HepG2 (cell line): ENCODE data around the gene RRP8. TPM values are rescaled to one million over a fixed set of nuclear protein-coding genes. Genes with fewer than 3 reads are reported as not detected.
A peak's percentile ranks its signal among the peaks of the same experiment; 100 is the strongest.

Experiments
- ATAC-seq: fragments of 200-7000 bp; cut with Tn5 transposase; 3 replicates; pipeline ENCODE4 v1.9.1; 2020; ENCODE audit warnings: mild to moderate bottlenecking, moderate library complexity
- Bru-seq: library from RNA; stranded (reverse); fragments of 400-500 nt; gene quantifications from one replicate; lab custom pipeline; 2021; lab: Mats Ljungman, UMichigan
- BruChase-seq, 2 experiments: library from RNA; stranded (reverse); fragments of 400-500 nt; gene quantifications; one replicate each; lab custom pipeline; 2021; lab: Mats Ljungman, UMichigan
- BruUV-seq: library from RNA; stranded (reverse); fragments of 400-500 nt; replicated peaks from 2 replicates; lab custom pipeline; 2021; lab: Mats Ljungman, UMichigan
- CTCF ChIA-PET: fragments of 300-600 bp; formaldehyde crosslinking; extraction: SDS; loops from one replicate; lab custom pipeline; 2021; ENCODE audit warnings: low total read pairs, inconsistent platforms, low intra/inter-chr PET ratio; lab: Yijun Ruan, JAX
- POLR2A ChIA-PET: fragments of 350-600 bp; sonication (Branson Sonifier 250); formaldehyde crosslinking; loops from one replicate; lab custom pipeline; 2020; ENCODE audit warnings: antibody characterized with exemption, inconsistent platforms; lab: Yijun Ruan, JAX
- DNase-seq: peaks from one replicate; pipeline ENCODE4 v3.0.0-alpha.2; 2015; ENCODE audit warnings: low spot score
- FAIRE-seq: peaks from 3 replicates; lab custom pipeline; 2011; peaks lifted over from hg19 to GRCh38; lab: Jason Lieb, UNC
- H2AFZ ChIP-seq: one replicate; pipeline ENCODE4 v1.6.1; 2011; ENCODE audit warnings: low read length, inconsistent platforms
- H3K27ac ChIP-seq: fragments of 300-600 bp; 3 replicates; pipeline ENCODE4 v1.8.0; 2011; ENCODE audit warnings: mixed run types, mild to moderate bottlenecking, mixed read lengths, low read length, inconsistent platforms; ENCODE audit not compliant: insufficient read depth; ENCODE audit errors: extremely low read length
- H3K27me3 ChIP-seq, 2 experiments: fragments of 200-600 bp in 1 of 2; 2 replicates in 1 of 2; 3 replicates in 1 of 2; pipeline versions ENCODE4 v1.6.0 to v1.8.0; 2011; ENCODE audit warnings: low read length in 2 of 2, mild to moderate bottlenecking in 2 of 2, moderate library complexity in 2 of 2, inconsistent platforms in 1 of 2; ENCODE audit not compliant: insufficient read depth in 2 of 2, control insufficient read depth in 1 of 2
- H3K36me3 ChIP-seq, 2 experiments: fragments of 200-600 bp in 1 of 2; replicated peaks in 1 of 2; 2 replicates in 1 of 2; 3 replicates in 1 of 2; pipeline versions ENCODE4 v1.5.1 to v1.8.0; 2011; ENCODE audit warnings: low read length in 2 of 2, inconsistent platforms in 1 of 2; ENCODE audit not compliant: insufficient read depth in 2 of 2, control insufficient read depth in 1 of 2
- H3K4me1 ChIP-seq: 2 replicates; pipeline ENCODE4 v1.5.1; 2012; ENCODE audit warnings: low read length, inconsistent platforms; ENCODE audit not compliant: insufficient read depth
- H3K4me2 ChIP-seq: 2 replicates; pipeline ENCODE4 v1.6.0; 2011; ENCODE audit warnings: low read depth, low read length, inconsistent platforms
- H3K4me3 ChIP-seq, 3 experiments: fragments of 200-600 bp in 1 of 3; sonication (generic), shearing (Covaris generic) in 1 of 3; replicated peaks in 1 of 3; 2 replicates each; pipeline ENCODE4 v1.5.1; 2011 to 2016; ENCODE audit warnings: low read length in 3 of 3, inconsistent platforms in 2 of 3, low read depth in 2 of 3, mild to moderate bottlenecking in 2 of 3, control low read depth in 1 of 3, mixed read lengths in 1 of 3; ENCODE audit not compliant: insufficient read depth in 1 of 3
- H3K79me2 ChIP-seq: one replicate; pipeline ENCODE4 v1.6.1; 2011; ENCODE audit warnings: low read length, inconsistent platforms; ENCODE audit not compliant: insufficient read depth
- H3K9ac ChIP-seq: 2 replicates; pipeline ENCODE4 v1.6.0; 2011; ENCODE audit warnings: mild to moderate bottlenecking, low read depth, low read length, inconsistent platforms; ENCODE audit not compliant: insufficient read depth
- H3K9me3 ChIP-seq: 2 replicates; pipeline ENCODE4 v1.5.1; 2012; ENCODE audit warnings: mild to moderate bottlenecking, low read length
- H4K20me1 ChIP-seq: 2 replicates; pipeline ENCODE4 v1.6.0; 2011; ENCODE audit warnings: inconsistent platforms, mild to moderate bottlenecking, low read length, moderate library complexity; ENCODE audit not compliant: insufficient read depth
- ADNP ChIP-seq: sonication (generic); formaldehyde crosslinking; IDR thresholded peaks from 2 replicates; pipeline ENCODE4 v1.4.0; 2020; ENCODE audit warnings: missing genetic modification reagents
- AKAP8 ChIP-seq: sonication (generic); formaldehyde crosslinking; IDR thresholded peaks from 2 replicates; pipeline ENCODE4 v1.5.1; 2020; ENCODE audit warnings: mild to moderate bottlenecking, missing genetic modification reagents
- CAMTA2 ChIP-seq: sonication (generic); formaldehyde crosslinking; IDR thresholded peaks from 2 replicates; pipeline ENCODE4 v1.4.0; 2020; ENCODE audit warnings: mild to moderate bottlenecking, missing genetic modification reagents, borderline replicate concordance
- DNMT3B ChIP-seq: conservative IDR thresholded peaks from 2 replicates; pipeline ENCODE4 v1.6.1; 2016; ENCODE audit warnings: missing biosample characterization, control low read depth
- GTF2F1 ChIP-seq: fragments of 150-350 bp; IDR thresholded peaks from 2 replicates; pipeline ENCODE4 v1.6.1; 2014; ENCODE audit warnings: low read length
- HIVEP1 ChIP-seq: sonication (generic); formaldehyde crosslinking; IDR thresholded peaks from 2 replicates; pipeline ENCODE4 v1.4.0; 2020; ENCODE audit warnings: mild to moderate bottlenecking, missing genetic modification reagents
- HOXA3 ChIP-seq: sonication (generic); formaldehyde crosslinking; IDR thresholded peaks from 2 replicates; pipeline ENCODE4 v1.5.0; 2020; ENCODE audit warnings: missing genetic modification reagents
- RFX5 ChIP-seq: IDR thresholded peaks from 2 replicates; pipeline ENCODE4 v1.6.1; 2011; ENCODE audit warnings: low read depth, low read length, improper control_type of control experiment
- YEATS2 ChIP-seq: sonication (generic); formaldehyde crosslinking; IDR thresholded peaks from 2 replicates; pipeline ENCODE4 v1.4.0; 2020; ENCODE audit warnings: missing genetic modification reagents, borderline replicate concordance
- ZBTB38 ChIP-seq: sonication (generic); formaldehyde crosslinking; IDR thresholded peaks from 2 replicates; pipeline ENCODE4 v1.5.1; 2020; ENCODE audit warnings: mild to moderate bottlenecking, missing genetic modification reagents
- ZNF296 ChIP-seq: sonication (generic); formaldehyde crosslinking; conservative IDR thresholded peaks from 2 replicates; pipeline ENCODE4 v1.5.0; 2020; ENCODE audit warnings: mild to moderate bottlenecking, missing genetic modification reagents
- ZNF441 ChIP-seq: sonication (generic); formaldehyde crosslinking; IDR thresholded peaks from 2 replicates; pipeline ENCODE4 v1.7.0; 2021; ENCODE audit warnings: missing genetic modification reagents, borderline replicate concordance
- ZNF790 ChIP-seq: sonication (generic); formaldehyde crosslinking; IDR thresholded peaks from 2 replicates; pipeline ENCODE4 v1.8.0; 2022; ENCODE audit warnings: missing genetic modification reagents, mild to moderate bottlenecking, borderline replicate concordance
- WGBS: methylation state at CpG from one replicate; pipeline ENCODE4 v1.1.6; 2017; ENCODE audit warnings: low lambda C conversion rate; 5-methylcytosine and 5-hydroxymethylcytosine counted together
- in situ Hi-C: cut with HindIII; loops from 2 replicates; pipeline ENCODE4 v1.10.0; 2017; ENCODE audit warnings: low pct_unique_long_range_greater_than_20kb; ENCODE audit not compliant: extremely low pct_ligation_motif_present
- intact Hi-C: fragments of 100-400 bp; cut with micrococcal nuclease; formaldehyde crosslinking; loops from one replicate; pipeline ENCODE4 v1.10.0; 2022; ENCODE audit not compliant: unreplicated experiment
- long read RNA-seq, 2 experiments: library from RNA in 1 of 2; library from polyadenylated mRNA in 1 of 2; stranded (forward) in 1 of 2; unstranded in 1 of 2; transcript quantifications; one replicate each; pipeline ENCODE4 v2.0.0, GENCODE V29; 2019 to 2022
- polyA minus RNA-seq, 3 experiments: library from RNA; depleted of rRNA, polyadenylated mRNA; stranded (reverse); fragments of >200 nt; gene quantifications; 2 replicates each; pipeline ENCODE4 v1.2.3, GENCODE V29; 2011; ENCODE audit warnings: low replicate concordance in 1 of 3
- polyA plus RNA-seq, 8 experiments: library from polyadenylated mRNA; depleted of rRNA in 3 of 8; stranded (reverse) in 7 of 8; unstranded in 1 of 8; fragments of >200 nt; fragmentation: Illumina TruSeq in 4 of 8; extraction: Trizol in 4 of 8; gene quantifications; 2 replicates each; pipeline versions ENCODE4 v1.2.1 to v1.2.3, GENCODE V29; 2011 to 2016; ENCODE audit warnings: low read depth in 4 of 8, missing spikeins in 1 of 8, mixed read lengths in 1 of 8; ENCODE audit not compliant: insufficient read depth in 1 of 8
- total RNA-seq, 5 experiments: library from RNA; depleted of rRNA; stranded (reverse); fragments of >200 nt; fragmentation: Illumina TruSeq; extraction: Trizol; gene quantifications; 2 replicates each; pipeline ENCODE4 v1.2.3, GENCODE V29; 2016; ENCODE audit warnings: low read depth in 1 of 5
- TF ChIP-seq, protein P1 (sequence below): IDR thresholded peaks from 2 replicates; pipeline ENCODE4 v1.6.1; 2016; ENCODE audit warnings: missing compliant biosample characterization, missing genetic modification reagents, borderline replicate concordance
- TF ChIP-seq, protein P2 (sequence below): sonication (generic); formaldehyde crosslinking; IDR thresholded peaks from 2 replicates; pipeline ENCODE4 v1.4.0; 2020; ENCODE audit warnings: missing genetic modification reagents, borderline replicate concordance

RRP8 gene
- total RNA-seq (2016; rRNA removed; fragmentation: Illumina TruSeq; extraction: Trizol): 21.6 and 29.1 TPM in 2 replicates
- total RNA-seq (2016; cell fraction: cytosol; rRNA removed; fragmentation: Illumina TruSeq; extraction: Trizol; ENCODE audit: low read depth): 3.8 and 5.1 TPM in 2 replicates
- total RNA-seq (2016; cell fraction: insoluble cytoplasmic fraction; rRNA removed; fragmentation: Illumina TruSeq; extraction: Trizol): 21.5 and 32.8 TPM in 2 replicates
- 9.7 and 11.5 TPM in 2 replicates for total RNA-seq (2016; cell fraction: membrane; rRNA removed; fragmentation: Illumina TruSeq; extraction: Trizol)
- 16.4 and 20.2 TPM in 2 replicates for total RNA-seq (2016; cell fraction: nucleus; rRNA removed; fragmentation: Illumina TruSeq; extraction: Trizol)
- 7.2 and 7.7 TPM in 2 replicates for polyA plus RNA-seq (2011; rRNA removed)
- 4.3 and 4.5 TPM in 2 replicates for polyA plus RNA-seq (2011; cell fraction: cytosol; rRNA removed)
- polyA plus RNA-seq (2011; cell fraction: nucleus; rRNA removed): 6.7 and 8.1 TPM in 2 replicates
- polyA plus RNA-seq (2012): 9.2 and 11.7 TPM in 2 replicates
- 2.3 and 3.9 TPM in 2 replicates for polyA plus RNA-seq (2016; cell fraction: cytosol; fragmentation: Illumina TruSeq; extraction: Trizol; ENCODE audit: low read depth)
- 25.8 and 25.9 TPM in 2 replicates for polyA plus RNA-seq (2016; cell fraction: insoluble cytoplasmic fraction; fragmentation: Illumina TruSeq; extraction: Trizol; ENCODE audit: low read depth)
- polyA plus RNA-seq (2016; cell fraction: membrane; fragmentation: Illumina TruSeq; extraction: Trizol; ENCODE audit: low read depth): 5.2 and 6.2 TPM in 2 replicates
- polyA plus RNA-seq (2016; cell fraction: nucleus; fragmentation: Illumina TruSeq; extraction: Trizol; ENCODE audit: insufficient read depth, low read depth): 17.3 and 18.4 TPM in 2 replicates
- polyA minus RNA-seq (2011; rRNA and poly(A)+ RNA removed; ENCODE audit: low replicate concordance): 9.9 and 22.6 TPM in 2 replicates
- polyA minus RNA-seq (2011; cell fraction: cytosol; rRNA and poly(A)+ RNA removed): 1.8 and 3.3 TPM in 2 replicates
- 19.1 and 22.3 TPM in 2 replicates for polyA minus RNA-seq (2011; cell fraction: nucleus; rRNA and poly(A)+ RNA removed)
- Bru-seq, nascent RNA: percentile 83 among the genes with signal in this experiment
- percentile 88 among the genes with signal in this experiment for BruChase-seq, experiment 1, labeled RNA remaining after a 6-hour chase
- percentile 90 among the genes with signal in this experiment for BruChase-seq, experiment 2, labeled RNA remaining after a 2-hour chase
- long read RNA-seq, experiment 1, full-length matches to known transcripts: 22 of 26 reads
- long read RNA-seq, experiment 1, partial matches to known transcripts: 1 of 26 reads
- long read RNA-seq, experiment 1, other reads (novel, unspliced or antisense): 3 of 26 reads
- long read RNA-seq, experiment 2, full-length matches to known transcripts: 31 of 43 reads
- long read RNA-seq, experiment 2, partial matches to known transcripts: 9 of 43 reads
- long read RNA-seq, experiment 2, other reads (novel, unspliced or antisense): 3 of 43 reads

DNA sequence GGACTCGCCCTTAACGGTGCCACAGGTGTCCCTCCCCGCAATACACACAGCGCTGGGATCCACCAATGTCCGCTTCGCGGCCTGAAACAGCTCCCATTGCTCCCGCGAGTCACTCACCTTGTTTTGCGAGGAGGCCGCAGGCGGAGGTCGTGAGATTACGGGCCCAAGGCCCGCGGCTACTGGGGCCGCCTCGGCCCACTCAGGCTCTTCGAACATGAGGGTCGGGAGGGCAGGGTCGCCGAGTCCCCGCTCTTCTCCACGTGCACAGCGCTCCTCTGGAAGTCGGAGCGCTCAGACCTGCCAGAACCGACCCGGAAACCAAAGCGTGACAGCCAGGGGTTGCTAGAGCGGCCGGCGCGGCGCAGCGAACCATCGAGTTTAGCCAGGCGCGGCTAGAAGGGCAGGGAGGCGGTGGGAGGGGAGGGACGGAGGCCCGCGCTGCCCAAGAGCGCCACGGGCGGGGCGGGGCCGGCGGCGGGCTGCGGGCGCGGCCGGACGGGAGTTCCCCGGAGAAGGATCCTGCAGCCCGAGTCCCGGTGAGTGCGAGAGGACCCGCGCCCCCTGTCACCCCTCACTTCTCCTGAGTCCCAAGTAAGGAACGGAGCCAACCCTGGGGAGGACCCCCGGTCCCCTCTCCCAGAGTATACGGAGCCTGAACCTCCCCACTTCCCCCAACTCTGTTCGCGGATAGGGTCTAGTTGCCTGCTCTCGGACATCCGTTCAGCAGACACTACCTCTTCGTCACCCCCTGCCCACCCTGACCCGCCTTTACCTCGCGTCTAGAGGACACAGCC is at the start of gene RRP8, which contains the start of gene ILK:
Gene RRP8, minus strand, starts transcription at position 330 of the 794 bp plus-strand sequence. Its CDS starts 114 bp downstream, at position 216.
Gene ILK, plus strand, starts transcription at position 488 of the 794 bp plus-strand sequence. CDS start 498 bp downstream, outside the sequence.
- peaks cover 15 to 36% of the 10 kb centered on the region in 2 experiments for H3K36me3 ChIP-seq
- intact Hi-C loops: loop anchor here (2.0 to 5.0 kb wide), 3 partner anchors 15 to 71 kb away; partner anchors contain the start of gene TPP1
- H3K4me1 ChIP-seq: peaks cover 69% of the 10 kb centered on the region
- TF ChIP-seq ZNF790 (CRISPR knock-in tag) (peak; percentile 38; the same call in 1 of the 2 replicates), GTF2F1 (no peak), DNMT3B (CRISPR knock-in tag) (0 out of 2 replicates have a peak, but pooled peaks have one; percentile 41), ZBTB38 (CRISPR knock-in tag) (peak; percentile 86), HOXA3 (CRISPR knock-in tag) (peak; percentile 88), RFX5 (peak; percentile 47), HIVEP1 (peak; percentile 77; the same call in 1 of the 2 replicates), CAMTA2 (CRISPR knock-in tag) (no peak), ZNF296 (no peak; the same call in 1 of the 2 replicates), ADNP (no peak), ZNF441 (CRISPR knock-in tag) (peak; percentile 59; the same call in 1 of the 2 replicates), YEATS2 (CRISPR knock-in tag) (peak; percentile 89), AKAP8 (peak; percentile 66; the same call in 1 of the 2 replicates)
- TF ChIP-seq, protein P1, sequence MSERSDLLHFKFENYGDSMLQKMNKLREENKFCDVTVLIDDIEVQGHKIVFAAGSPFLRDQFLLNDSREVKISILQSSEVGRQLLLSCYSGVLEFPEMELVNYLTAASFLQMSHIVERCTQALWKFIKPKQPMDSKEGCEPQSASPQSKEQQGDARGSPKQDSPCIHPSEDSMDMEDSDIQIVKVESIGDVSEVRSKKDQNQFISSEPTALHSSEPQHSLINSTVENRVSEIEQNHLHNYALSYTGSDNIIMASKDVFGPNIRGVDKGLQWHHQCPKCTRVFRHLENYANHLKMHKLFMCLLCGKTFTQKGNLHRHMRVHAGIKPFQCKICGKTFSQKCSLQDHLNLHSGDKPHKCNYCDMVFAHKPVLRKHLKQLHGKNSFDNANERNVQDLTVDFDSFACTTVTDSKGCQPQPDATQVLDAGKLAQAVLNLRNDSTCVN (CRISPR knock-in tag): peak; percentile 33; the same call in 1 of the 2 replicates
- TF ChIP-seq, protein P2, sequence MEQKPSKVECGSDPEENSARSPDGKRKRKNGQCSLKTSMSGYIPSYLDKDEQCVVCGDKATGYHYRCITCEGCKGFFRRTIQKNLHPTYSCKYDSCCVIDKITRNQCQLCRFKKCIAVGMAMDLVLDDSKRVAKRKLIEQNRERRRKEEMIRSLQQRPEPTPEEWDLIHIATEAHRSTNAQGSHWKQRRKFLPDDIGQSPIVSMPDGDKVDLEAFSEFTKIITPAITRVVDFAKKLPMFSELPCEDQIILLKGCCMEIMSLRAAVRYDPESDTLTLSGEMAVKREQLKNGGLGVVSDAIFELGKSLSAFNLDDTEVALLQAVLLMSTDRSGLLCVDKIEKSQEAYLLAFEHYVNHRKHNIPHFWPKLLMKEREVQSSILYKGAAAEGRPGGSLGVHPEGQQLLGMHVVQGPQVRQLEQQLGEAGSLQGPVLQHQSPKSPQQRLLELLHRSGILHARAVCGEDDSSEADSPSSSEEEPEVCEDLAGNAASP (CRISPR knock-in tag): peak; percentile 53; the same call in 1 of the 2 replicates

More for the DNA sequence above, at the start of gene RRP8, which contains the start of gene ILK:
- no peaks in the 10 kb centered on the region; a peak in 1 of 5 replicates for H3K27me3 ChIP-seq
- no peak for FAIRE-seq
- peak within 1 kb of the TSS; percentile 93 for H3K9ac ChIP-seq
- peak within 1 kb of the TSS; percentile 83 for H3K27ac ChIP-seq
- DNase-seq: peak; percentile 79
- CTCF ChIA-PET: interaction anchor here (0.9 to 1.1 kb wide), 2 partner anchors 65 to 80 kb away, joined by 3 to 4 read pairs; partner anchors contain the start of gene MRPL17
- peak within 1 kb of the TSS; percentile 86 to 97 (median 89) for H3K4me3 ChIP-seq
- peak within 1 kb of the TSS; percentile 99 for H3K4me2 ChIP-seq
- H3K79me2 ChIP-seq: peaks cover 55% of the 10 kb centered on the region
- in situ Hi-C loops: loop anchor here (10.0 kb wide), 1 partner anchor 119 kb away; the partner anchor contains the start of genes ARFIP2 and TIMM10B
- POLR2A ChIA-PET: interaction anchor here (1.3 to 2.7 kb wide), 5 partner anchors 9 to 122 kb away, joined by 4 to 22 read pairs (median 6); partner anchors contain the start of genes ARFIP2, MRPL17, TAF10 and TIMM10B
- no TSS peak for BruUV-seq
- WGBS: under 1% methylated on average over 59 of the region's 72 CpGs
- peak; percentile 83 for ATAC-seq
- no peaks in the 10 kb centered on the region for H4K20me1 ChIP-seq
- no peaks in the 10 kb centered on the region for H3K9me3 ChIP-seq
- peak within 1 kb of the TSS; percentile 51 for H2AFZ ChIP-seq
